ENCODE measurements around the gene ZFP36L1. TPM values are rescaled to one million over a fixed set of nuclear protein-coding genes. Genes with fewer than 3 reads are reported as not detected.

ZFP36L1 gene
- total RNA-seq, 1 experiment from 2014 or later = 69.5 TPM

- DNase-seq (ENCODE audit: low spot score) = peak; percentile 81
- no peaks in the 10 kb centered on the region for H3K4me1 ChIP-seq (ENCODE audit: insufficient read depth, low read length, poor library complexity, severe bottlenecking)
Measured at GRCh38 chr14:68824517-68825347, 31.9 kb upstream of the ZFP36L1 start.

GRCh38 chr14:68824207-68824516, 31.3 kb upstream of the ZFP36L1 start:
- intact Hi-C loops (cut with micrococcal nuclease; ENCODE audit: unreplicated experiment) = no loop called here
- Histone ChIP-seq H3K9me3 (ENCODE audit: low read depth, low read length, poor library complexity, severe bottlenecking) (no peaks in the 10 kb centered on the region), H3K27ac (ENCODE audit: low read depth, low read length, poor library complexity, severe bottlenecking) (no peak overlapping the region), H3K36me3 (ENCODE audit: insufficient read depth, low read length, poor library complexity, severe bottlenecking) (no peaks in the 10 kb centered on the region), H3K4me1 (ENCODE audit: insufficient read depth, low read length, poor library complexity, severe bottlenecking) (no peaks in the 10 kb centered on the region), H3K27me3 (replicated peaks; ENCODE audit: insufficient read depth, low read depth, low read length, poor library complexity) (no peaks in the 10 kb centered on the region), H3K4me3 (ENCODE audit: low read depth, low read length, poor library complexity, severe bottlenecking) (no peak overlapping the region)
- TF ChIP-seq CTCF (conservative IDR thresholded peaks at IDR 0.05; ENCODE audit: low read depth, low read length) (no peak), EZH2 (IDR thresholded peaks at IDR 0.05; ENCODE audit: borderline replicate concordance, low read depth, low read length, poor library complexity, severe bottlenecking) (no peak)
- ChIA-PET CTCF (interaction anchor here (0.7 kb wide), 1 partner anchor 575 kb away, joined by 4 read pairs; no protein-coding TSS in a partner anchor), POLR2A (ENCODE audit: low non-redundant PET) (no interaction called here)
- DNase-seq (ENCODE audit: low spot score) = no peak
- no TSS peak for BruUV-seq (replicated peaks)

More at GRCh38 chr14:68824517-68825347, 31.9 kb upstream of the ZFP36L1 start:
- ChIA-PET POLR2A (ENCODE audit: low non-redundant PET) (interaction anchor here (0.9 kb wide), 1 partner anchor 31 kb away, joined by 3 read pairs; the partner anchor contains the start of gene ZFP36L1), CTCF (interaction anchor here (0.6 to 1.4 kb wide), 6 partner anchors 8 to 891 kb away, joined by 4 to 5 read pairs (median 4); no protein-coding TSS in a partner anchor)
- Histone ChIP-seq H3K4me3 (ENCODE audit: low read depth, low read length, poor library complexity, severe bottlenecking) (no peak overlapping the region), H3K27ac (ENCODE audit: low read depth, low read length, poor library complexity, severe bottlenecking) (no peak overlapping the region), H3K36me3 (ENCODE audit: insufficient read depth, low read length, poor library complexity, severe bottlenecking) (no peaks in the 10 kb centered on the region), H3K9me3 (ENCODE audit: low read depth, low read length, poor library complexity, severe bottlenecking) (no peaks in the 10 kb centered on the region), H3K27me3 (replicated peaks; ENCODE audit: insufficient read depth, low read depth, low read length, poor library complexity) (no peaks in the 10 kb centered on the region)
- intact Hi-C loops (cut with micrococcal nuclease; ENCODE audit: unreplicated experiment) = no loop called here
- BruUV-seq (replicated peaks) = no TSS peak
- TF ChIP-seq EZH2 (IDR thresholded peaks at IDR 0.05; ENCODE audit: borderline replicate concordance, low read depth, low read length, poor library complexity, severe bottlenecking) (no peak), CTCF (conservative IDR thresholded peaks at IDR 0.05; ENCODE audit: low read depth, low read length) (peak; percentile 96)

GRCh38 chr14:68823434-68824206, 30.8 kb upstream of the ZFP36L1 start:
- intact Hi-C loops (cut with micrococcal nuclease; ENCODE audit: unreplicated experiment) = no loop called here
- H3K4me3 ChIP-seq (ENCODE audit: low read depth, low read length, poor library complexity, severe bottlenecking) = no peak overlapping the region

More at GRCh38 chr14:68823434-68824206, 30.8 kb upstream of the ZFP36L1 start:
- CTCF ChIA-PET = interaction anchor here (0.7 kb wide), 1 partner anchor 575 kb away, joined by 4 read pairs; no protein-coding TSS in a partner anchor
- TF ChIP-seq CTCF (conservative IDR thresholded peaks at IDR 0.05; ENCODE audit: low read depth, low read length) (no peak), EZH2 (IDR thresholded peaks at IDR 0.05; ENCODE audit: borderline replicate concordance, low read depth, low read length, poor library complexity, severe bottlenecking) (no peak)
- Histone ChIP-seq H3K36me3 (ENCODE audit: insufficient read depth, low read length, poor library complexity, severe bottlenecking) (no peaks in the 10 kb centered on the region), H3K4me1 (ENCODE audit: insufficient read depth, low read length, poor library complexity, severe bottlenecking) (no peaks in the 10 kb centered on the region), H3K27ac (ENCODE audit: low read depth, low read length, poor library complexity, severe bottlenecking) (no peak overlapping the region), H3K9me3 (ENCODE audit: low read depth, low read length, poor library complexity, severe bottlenecking) (no peaks in the 10 kb centered on the region), H3K27me3 (replicated peaks; ENCODE audit: insufficient read depth, low read depth, low read length, poor library complexity) (no peaks in the 10 kb centered on the region)
- DNase-seq (ENCODE audit: low spot score) = no peak
- BruUV-seq (replicated peaks) = no TSS peak
- POLR2A ChIA-PET (ENCODE audit: low non-redundant PET) = no interaction called here
